HepG2 (cell line): ENCODE data around the gene GMEB2. TPM values are rescaled to one million over a fixed set of nuclear protein-coding genes. Genes with fewer than 3 reads are reported as not detected.

Experiments used
- ISX ChIP-seq: sonication (generic); formaldehyde crosslinking; conservative IDR thresholded peaks from 2 replicates; pipeline ENCODE4 v1.5.0; 2020; ENCODE audit warnings: missing genetic modification reagents
- MAFG ChIP-seq: sonication (generic); formaldehyde crosslinking; IDR thresholded peaks from 2 replicates; pipeline ENCODE4 v1.5.1; 2020; ENCODE audit warnings: mild to moderate bottlenecking, missing genetic modification reagents
- MXI1 ChIP-seq: IDR thresholded peaks from 3 replicates; pipeline ENCODE4 v1.6.1; 2012; ENCODE audit warnings: low read depth, low read length, inconsistent platforms, borderline replicate concordance
- NFIB ChIP-seq: sonication (generic); formaldehyde crosslinking; IDR thresholded peaks from 2 replicates; pipeline ENCODE4 v1.9.0; 2021; ENCODE audit warnings: missing genetic modification reagents, mild to moderate bottlenecking, borderline replicate concordance
- RBAK ChIP-seq: sonication (generic); formaldehyde crosslinking; IDR thresholded peaks from 2 replicates; pipeline ENCODE4 v1.5.1; 2020; ENCODE audit warnings: mild to moderate bottlenecking, missing genetic modification reagents
- SMARCE1 ChIP-seq: fragments of 450-650 bp; IDR thresholded peaks from 2 replicates; pipeline ENCODE4 v1.6.1; 2017; ENCODE audit warnings: borderline replicate concordance
- SRF ChIP-seq: IDR thresholded peaks from 2 replicates; pipeline ENCODE4 v1.6.1; 2011; ENCODE audit warnings: mild to moderate bottlenecking, low read depth, low read length, moderate library complexity
- THYN1 ChIP-seq: sonication (generic); formaldehyde crosslinking; IDR thresholded peaks from 2 replicates; pipeline ENCODE4 v1.8.1; 2023; ENCODE audit warnings: low read depth, mild to moderate bottlenecking, moderate library complexity, missing genetic modification reagents, borderline replicate concordance
- ZIK1 ChIP-seq: sonication (generic); formaldehyde crosslinking; IDR thresholded peaks from 2 replicates; pipeline ENCODE4 v1.5.0; 2020; ENCODE audit warnings: mild to moderate bottlenecking, low read depth, missing genetic modification reagents, borderline replicate concordance
- ZNF501 ChIP-seq: sonication (generic); formaldehyde crosslinking; IDR thresholded peaks from 2 replicates; pipeline ENCODE4 v1.5.1; 2020; ENCODE audit warnings: mild to moderate bottlenecking, moderate library complexity, missing genetic modification reagents
- ZNF615 ChIP-seq: sonication (generic); formaldehyde crosslinking; IDR thresholded peaks from 2 replicates; pipeline ENCODE4 v1.5.0; 2020; ENCODE audit warnings: mild to moderate bottlenecking, missing genetic modification reagents, borderline replicate concordance
- polyA plus RNA-seq, 8 experiments: library from polyadenylated mRNA; depleted of rRNA in 3 of 8; stranded (reverse) in 7 of 8; unstranded in 1 of 8; fragments of >200 nt; fragmentation: Illumina TruSeq in 4 of 8; extraction: Trizol in 4 of 8; gene quantifications; 2 replicates each; pipeline versions ENCODE4 v1.2.1 to v1.2.3, GENCODE V29; 2011 to 2016; ENCODE audit warnings: low read depth in 4 of 8, missing spikeins in 1 of 8, mixed read lengths in 1 of 8; ENCODE audit not compliant: insufficient read depth in 1 of 8
- total RNA-seq, 5 experiments: library from RNA; depleted of rRNA; stranded (reverse); fragments of >200 nt; fragmentation: Illumina TruSeq; extraction: Trizol; gene quantifications; 2 replicates each; pipeline ENCODE4 v1.2.3, GENCODE V29; 2016; ENCODE audit warnings: low read depth in 1 of 5
- TF ChIP-seq, protein P1 (sequence below): sonication (generic); formaldehyde crosslinking; IDR thresholded peaks from 2 replicates; pipeline ENCODE4 v1.5.0; 2020; ENCODE audit warnings: missing genetic modification reagents
- TF ChIP-seq, protein P2 (sequence below): sonication (generic); formaldehyde crosslinking; IDR thresholded peaks from 2 replicates; pipeline ENCODE4 v1.5.0; 2020; ENCODE audit warnings: missing genetic modification reagents
- TF ChIP-seq, protein P3 (sequence below): IDR thresholded peaks from 2 replicates; pipeline ENCODE4 v1.6.1; 2016; ENCODE audit warnings: low read depth, missing genetic modification reagents, missing compliant biosample characterization
- TF ChIP-seq, protein P4 (sequence below): sonication (generic); formaldehyde crosslinking; IDR thresholded peaks from 2 replicates; pipeline ENCODE4 v1.4.0; 2020; ENCODE audit warnings: missing genetic modification reagents
- TF ChIP-seq, protein P5 (sequence below): sonication (generic); formaldehyde crosslinking; IDR thresholded peaks from 2 replicates; pipeline ENCODE4 v1.8.1; 2023; ENCODE audit warnings: mild to moderate bottlenecking, missing genetic modification reagents, borderline replicate concordance
- TF ChIP-seq, protein P6 (sequence below): IDR thresholded peaks from 2 replicates; pipeline ENCODE4 v1.6.1; 2016; ENCODE audit warnings: missing biosample characterization, missing genetic modification reagents, low read depth
- TF ChIP-seq, protein P7 (sequence below): sonication (generic); formaldehyde crosslinking; IDR thresholded peaks from 2 replicates; pipeline ENCODE4 v1.5.0; 2020; ENCODE audit warnings: missing genetic modification reagents

GMEB2 gene
- total and polyA plus RNA-seq, 2 of the 13 experiments (the other 11 are each of a cell fraction or from before 2014, with no cell fraction given) = 10.6 to 12.4 TPM

DNA sequence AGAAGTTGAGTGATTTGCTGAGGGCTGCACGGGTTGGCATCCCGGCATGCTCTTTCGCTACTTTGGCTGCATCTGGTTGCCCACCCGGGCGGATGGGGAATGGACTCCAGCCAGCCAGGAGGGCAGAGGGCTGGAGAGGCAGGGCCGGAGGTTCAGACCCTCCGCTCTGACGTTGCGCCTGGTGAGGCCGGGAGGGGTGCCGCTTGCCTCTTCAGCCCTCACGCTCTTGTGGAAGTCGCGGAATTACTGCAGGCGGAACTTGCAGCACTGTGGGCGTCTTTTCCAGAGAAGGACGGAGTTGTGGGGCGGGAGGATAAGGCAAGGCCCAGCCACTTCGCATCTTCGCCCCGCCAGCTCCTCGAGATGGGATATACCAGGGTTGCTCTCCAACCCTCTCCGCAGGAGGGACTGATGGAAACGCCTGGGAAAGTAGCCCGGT lies 31.9 kb upstream of the GMEB2 start (continued):
- TF ChIP-seq, protein P1, sequence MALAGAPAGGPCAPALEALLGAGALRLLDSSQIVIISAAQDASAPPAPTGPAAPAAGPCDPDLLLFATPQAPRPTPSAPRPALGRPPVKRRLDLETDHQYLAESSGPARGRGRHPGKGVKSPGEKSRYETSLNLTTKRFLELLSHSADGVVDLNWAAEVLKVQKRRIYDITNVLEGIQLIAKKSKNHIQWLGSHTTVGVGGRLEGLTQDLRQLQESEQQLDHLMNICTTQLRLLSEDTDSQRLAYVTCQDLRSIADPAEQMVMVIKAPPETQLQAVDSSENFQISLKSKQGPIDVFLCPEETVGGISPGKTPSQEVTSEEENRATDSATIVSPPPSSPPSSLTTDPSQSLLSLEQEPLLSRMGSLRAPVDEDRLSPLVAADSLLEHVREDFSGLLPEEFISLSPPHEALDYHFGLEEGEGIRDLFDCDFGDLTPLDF (CRISPR knock-in tag) = no peak
- TF ChIP-seq, protein P2, sequence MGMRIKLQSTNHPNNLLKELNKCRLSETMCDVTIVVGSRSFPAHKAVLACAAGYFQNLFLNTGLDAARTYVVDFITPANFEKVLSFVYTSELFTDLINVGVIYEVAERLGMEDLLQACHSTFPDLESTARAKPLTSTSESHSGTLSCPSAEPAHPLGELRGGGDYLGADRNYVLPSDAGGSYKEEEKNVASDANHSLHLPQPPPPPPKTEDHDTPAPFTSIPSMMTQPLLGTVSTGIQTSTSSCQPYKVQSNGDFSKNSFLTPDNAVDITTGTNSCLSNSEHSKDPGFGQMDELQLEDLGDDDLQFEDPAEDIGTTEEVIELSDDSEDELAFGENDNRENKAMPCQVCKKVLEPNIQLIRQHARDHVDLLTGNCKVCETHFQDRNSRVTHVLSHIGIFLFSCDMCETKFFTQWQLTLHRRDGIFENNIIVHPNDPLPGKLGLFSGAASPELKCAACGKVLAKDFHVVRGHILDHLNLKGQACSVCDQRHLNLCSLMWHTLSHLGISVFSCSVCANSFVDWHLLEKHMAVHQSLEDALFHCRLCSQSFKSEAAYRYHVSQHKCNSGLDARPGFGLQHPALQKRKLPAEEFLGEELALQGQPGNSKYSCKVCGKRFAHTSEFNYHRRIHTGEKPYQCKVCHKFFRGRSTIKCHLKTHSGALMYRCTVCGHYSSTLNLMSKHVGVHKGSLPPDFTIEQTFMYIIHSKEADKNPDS (CRISPR knock-in tag) = 0 out of 2 replicates have a peak, but pooled peaks have one; percentile 71
- TF ChIP-seq MAFG (CRISPR knock-in tag) (no peak), MXI1 (no peak), ZNF501 (CRISPR knock-in tag) (no peak; the same call in 1 of the 2 replicates), NFIB (no peak), ZIK1 (no peak), SRF (no peak), SMARCE1 (no peak), ZNF615 (CRISPR knock-in tag) (no peak), ISX (CRISPR knock-in tag) (no peak), RBAK (CRISPR knock-in tag) (peak; percentile 46; the same call in 1 of the 2 replicates), THYN1 (no peak)
- TF ChIP-seq, protein P3, sequence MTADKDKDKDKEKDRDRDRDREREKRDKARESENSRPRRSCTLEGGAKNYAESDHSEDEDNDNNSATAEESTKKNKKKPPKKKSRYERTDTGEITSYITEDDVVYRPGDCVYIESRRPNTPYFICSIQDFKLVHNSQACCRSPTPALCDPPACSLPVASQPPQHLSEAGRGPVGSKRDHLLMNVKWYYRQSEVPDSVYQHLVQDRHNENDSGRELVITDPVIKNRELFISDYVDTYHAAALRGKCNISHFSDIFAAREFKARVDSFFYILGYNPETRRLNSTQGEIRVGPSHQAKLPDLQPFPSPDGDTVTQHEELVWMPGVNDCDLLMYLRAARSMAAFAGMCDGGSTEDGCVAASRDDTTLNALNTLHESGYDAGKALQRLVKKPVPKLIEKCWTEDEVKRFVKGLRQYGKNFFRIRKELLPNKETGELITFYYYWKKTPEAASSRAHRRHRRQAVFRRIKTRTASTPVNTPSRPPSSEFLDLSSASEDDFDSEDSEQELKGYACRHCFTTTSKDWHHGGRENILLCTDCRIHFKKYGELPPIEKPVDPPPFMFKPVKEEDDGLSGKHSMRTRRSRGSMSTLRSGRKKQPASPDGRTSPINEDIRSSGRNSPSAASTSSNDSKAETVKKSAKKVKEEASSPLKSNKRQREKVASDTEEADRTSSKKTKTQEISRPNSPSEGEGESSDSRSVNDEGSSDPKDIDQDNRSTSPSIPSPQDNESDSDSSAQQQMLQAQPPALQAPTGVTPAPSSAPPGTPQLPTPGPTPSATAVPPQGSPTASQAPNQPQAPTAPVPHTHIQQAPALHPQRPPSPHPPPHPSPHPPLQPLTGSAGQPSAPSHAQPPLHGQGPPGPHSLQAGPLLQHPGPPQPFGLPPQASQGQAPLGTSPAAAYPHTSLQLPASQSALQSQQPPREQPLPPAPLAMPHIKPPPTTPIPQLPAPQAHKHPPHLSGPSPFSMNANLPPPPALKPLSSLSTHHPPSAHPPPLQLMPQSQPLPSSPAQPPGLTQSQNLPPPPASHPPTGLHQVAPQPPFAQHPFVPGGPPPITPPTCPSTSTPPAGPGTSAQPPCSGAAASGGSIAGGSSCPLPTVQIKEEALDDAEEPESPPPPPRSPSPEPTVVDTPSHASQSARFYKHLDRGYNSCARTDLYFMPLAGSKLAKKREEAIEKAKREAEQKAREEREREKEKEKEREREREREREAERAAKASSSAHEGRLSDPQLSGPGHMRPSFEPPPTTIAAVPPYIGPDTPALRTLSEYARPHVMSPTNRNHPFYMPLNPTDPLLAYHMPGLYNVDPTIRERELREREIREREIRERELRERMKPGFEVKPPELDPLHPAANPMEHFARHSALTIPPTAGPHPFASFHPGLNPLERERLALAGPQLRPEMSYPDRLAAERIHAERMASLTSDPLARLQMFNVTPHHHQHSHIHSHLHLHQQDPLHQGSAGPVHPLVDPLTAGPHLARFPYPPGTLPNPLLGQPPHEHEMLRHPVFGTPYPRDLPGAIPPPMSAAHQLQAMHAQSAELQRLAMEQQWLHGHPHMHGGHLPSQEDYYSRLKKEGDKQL = no peak
- TF ChIP-seq, protein P4, sequence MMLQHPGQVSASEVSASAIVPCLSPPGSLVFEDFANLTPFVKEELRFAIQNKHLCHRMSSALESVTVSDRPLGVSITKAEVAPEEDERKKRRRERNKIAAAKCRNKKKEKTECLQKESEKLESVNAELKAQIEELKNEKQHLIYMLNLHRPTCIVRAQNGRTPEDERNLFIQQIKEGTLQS (CRISPR knock-in tag) = no peak
- TF ChIP-seq, protein P5, sequence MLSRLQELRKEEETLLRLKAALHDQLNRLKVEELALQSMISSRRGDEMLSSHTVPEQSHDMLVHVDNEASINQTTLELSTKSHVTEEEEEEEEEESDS (CRISPR knock-in tag) = no peak
- TF ChIP-seq, protein P6, sequence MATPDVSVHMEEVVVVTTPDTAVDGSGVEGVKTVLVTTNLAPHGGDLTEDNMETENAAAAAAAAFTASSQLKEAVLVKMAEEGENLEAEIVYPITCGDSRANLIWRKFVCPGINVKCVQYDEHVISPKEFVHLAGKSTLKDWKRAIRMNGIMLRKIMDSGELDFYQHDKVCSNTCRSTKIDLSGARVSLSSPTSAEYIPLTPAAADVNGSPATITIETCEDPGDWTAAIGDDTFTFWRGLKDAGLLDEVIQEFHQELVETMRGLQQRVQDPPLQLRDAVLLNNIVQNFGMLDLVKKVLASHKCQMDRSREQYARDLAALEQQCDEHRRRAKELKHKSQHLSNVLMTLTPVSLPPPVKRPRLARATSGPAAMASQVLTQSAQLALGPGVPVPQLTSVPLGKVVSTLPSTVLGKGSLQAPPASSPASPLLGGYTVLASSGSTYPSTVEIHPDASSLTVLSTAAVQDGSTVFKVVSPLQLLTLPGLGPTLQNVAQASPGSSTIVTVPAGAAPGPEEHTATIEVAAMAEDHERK (CRISPR knock-in tag) = no peak
- TF ChIP-seq, protein P7, sequence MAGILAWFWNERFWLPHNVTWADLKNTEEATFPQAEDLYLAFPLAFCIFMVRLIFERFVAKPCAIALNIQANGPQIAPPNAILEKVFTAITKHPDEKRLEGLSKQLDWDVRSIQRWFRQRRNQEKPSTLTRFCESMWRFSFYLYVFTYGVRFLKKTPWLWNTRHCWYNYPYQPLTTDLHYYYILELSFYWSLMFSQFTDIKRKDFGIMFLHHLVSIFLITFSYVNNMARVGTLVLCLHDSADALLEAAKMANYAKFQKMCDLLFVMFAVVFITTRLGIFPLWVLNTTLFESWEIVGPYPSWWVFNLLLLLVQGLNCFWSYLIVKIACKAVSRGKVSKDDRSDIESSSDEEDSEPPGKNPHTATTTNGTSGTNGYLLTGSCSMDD = no peak
